Bronchial epithelial cell (primary cell): ENCODE measurements around the gene DCTN5. TPM values are rescaled to one million over a fixed set of nuclear protein-coding genes. Genes with fewer than 3 reads are reported as not detected.

Source experiments
- DNase-seq: peaks from one replicate; pipeline ENCODE4 v3.0.0-alpha.2; 2010; ENCODE audit warnings: low read depth
- FAIRE-seq: peaks from 2 replicates; lab custom pipeline; 2011; peaks lifted over from hg19 to GRCh38; lab: Jason Lieb, UNC
- H3K27me3 ChIP-seq: 2 replicates; pipeline ENCODE4 v1.5.1; 2011; ENCODE audit warnings: low read length; ENCODE audit not compliant: control insufficient read depth, insufficient read depth
- H3K36me3 ChIP-seq: 2 replicates; pipeline ENCODE4 v1.5.1; 2011; ENCODE audit warnings: low read length; ENCODE audit not compliant: control insufficient read depth, insufficient read depth
- H3K4me3 ChIP-seq: 2 replicates; pipeline ENCODE4 v1.5.1; 2011; ENCODE audit warnings: mild to moderate bottlenecking, low read depth, low read length, control low read depth
- CTCF ChIP-seq: IDR thresholded peaks from 2 replicates; pipeline ENCODE4 v1.5.1; 2011; ENCODE audit warnings: mild to moderate bottlenecking, moderate library complexity, low read length, control low read depth, inconsistent platforms; ENCODE audit not compliant: insufficient read depth, severe bottlenecking
- total RNA-seq: library from RNA; depleted of rRNA; stranded (reverse); fragments of >200 nt; gene quantifications from 2 replicates; pipeline ENCODE4 v1.2.1, GENCODE V29; 2014

Gene DCTN5
- total RNA-seq, 1 donor from 2014 or later: 51.6 TPM

GRCh38 chr16:23667355-23667659 lies 26.0 kb downstream of the DCTN5 start:
- no peak for TF ChIP-seq CTCF
- no peak overlapping the region for H3K4me3 ChIP-seq
- no peak for FAIRE-seq
- H3K27me3 ChIP-seq: no peaks in the 10 kb centered on the region
- H3K36me3 ChIP-seq: peaks cover 20% of the 10 kb centered on the region
- no peak for DNase-seq

- FAIRE-seq: no peak
- no peaks in the 10 kb centered on the region for H3K27me3 ChIP-seq
- DNase-seq: no peak
- no peak overlapping the region for H3K4me3 ChIP-seq
- no peak for TF ChIP-seq CTCF
- peaks cover 16% of the 10 kb centered on the region for H3K36me3 ChIP-seq
Observed at GRCh38 chr16:23668225-23668624, 27.0 kb downstream of the DCTN5 start.

- TF ChIP-seq CTCF: no peak
- no peak overlapping the region for H3K4me3 ChIP-seq
- no peaks in the 10 kb centered on the region for H3K27me3 ChIP-seq
- H3K36me3 ChIP-seq: peaks cover 15% of the 10 kb centered on the region
- FAIRE-seq: no peak
- DNase-seq: no peak
Observed at GRCh38 chr16:23668873-23669272, 27.6 kb downstream of the DCTN5 start.

GRCh38 chr16:23670137-23670776 lies 29.0 kb downstream of the DCTN5 start:
- FAIRE-seq (no peak), DNase-seq (peak; percentile 93)

GRCh38 chr16:23673971-23674614 lies 32.8 kb downstream of the DCTN5 start:
- Histone ChIP-seq H3K36me3 (peaks cover 8% of the 10 kb centered on the region), H3K27me3 (no peaks in the 10 kb centered on the region), H3K4me3 (no peak overlapping the region)
- no peak for DNase-seq
- FAIRE-seq: no peak
- no peak for TF ChIP-seq CTCF

More at GRCh38 chr16:23670137-23670776, 29.0 kb downstream of the DCTN5 start:
- Histone ChIP-seq H3K4me3 (no peak overlapping the region), H3K27me3 (no peaks in the 10 kb centered on the region), H3K36me3 (peaks cover 13% of the 10 kb centered on the region)
- no peak for TF ChIP-seq CTCF
